GM21825 (cell line): ENCODE results near the gene LTBP1.
A peak's percentile ranks its signal among the peaks of the same experiment; 100 is the strongest.

Source experiments
- ATAC-seq: cut with Tn5 transposase; IDR thresholded peaks from one replicate; pipeline ENCODE4 v1.9.1; 2021; ENCODE audit warnings: mild to moderate bottlenecking, moderate library complexity; ENCODE audit not compliant: unreplicated experiment

Gene LTBP1

DNA sequence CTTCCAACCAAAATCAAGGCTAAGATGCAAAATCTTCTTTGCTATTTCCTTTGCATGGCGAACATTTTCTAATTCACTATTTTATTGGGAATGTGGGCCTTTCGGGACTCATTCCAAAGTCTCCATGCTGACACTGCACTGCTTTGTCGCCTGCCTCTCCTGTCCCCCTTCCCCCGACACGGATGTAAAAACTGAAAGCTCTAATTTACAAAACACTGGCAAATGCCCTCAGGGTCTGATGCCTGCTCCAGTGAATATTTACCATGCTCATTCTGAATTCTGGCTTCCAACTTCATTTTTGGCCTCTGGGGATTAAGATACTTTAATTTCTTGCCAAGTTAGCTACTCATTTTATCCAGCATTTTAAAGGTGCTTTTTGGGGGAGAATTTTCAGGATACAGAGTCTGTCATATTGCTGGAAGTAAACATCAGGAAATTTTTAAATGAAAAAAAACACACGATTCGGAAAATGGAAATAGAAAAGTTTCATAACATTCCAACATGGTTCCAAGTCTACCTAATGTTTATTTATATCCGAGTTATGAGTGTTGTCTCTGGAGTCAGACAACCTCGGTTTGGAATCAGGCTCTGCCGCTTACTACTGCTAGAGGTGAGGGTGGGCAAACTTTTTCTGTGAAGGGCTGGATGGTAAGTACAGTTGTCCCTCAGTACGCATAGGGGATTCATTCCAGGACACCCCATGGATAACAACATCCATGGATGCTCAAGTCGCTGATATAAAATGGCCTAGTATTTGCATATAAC is 14.6 kb upstream of the LTBP1 start:
- ATAC-seq: no peak

DNA sequence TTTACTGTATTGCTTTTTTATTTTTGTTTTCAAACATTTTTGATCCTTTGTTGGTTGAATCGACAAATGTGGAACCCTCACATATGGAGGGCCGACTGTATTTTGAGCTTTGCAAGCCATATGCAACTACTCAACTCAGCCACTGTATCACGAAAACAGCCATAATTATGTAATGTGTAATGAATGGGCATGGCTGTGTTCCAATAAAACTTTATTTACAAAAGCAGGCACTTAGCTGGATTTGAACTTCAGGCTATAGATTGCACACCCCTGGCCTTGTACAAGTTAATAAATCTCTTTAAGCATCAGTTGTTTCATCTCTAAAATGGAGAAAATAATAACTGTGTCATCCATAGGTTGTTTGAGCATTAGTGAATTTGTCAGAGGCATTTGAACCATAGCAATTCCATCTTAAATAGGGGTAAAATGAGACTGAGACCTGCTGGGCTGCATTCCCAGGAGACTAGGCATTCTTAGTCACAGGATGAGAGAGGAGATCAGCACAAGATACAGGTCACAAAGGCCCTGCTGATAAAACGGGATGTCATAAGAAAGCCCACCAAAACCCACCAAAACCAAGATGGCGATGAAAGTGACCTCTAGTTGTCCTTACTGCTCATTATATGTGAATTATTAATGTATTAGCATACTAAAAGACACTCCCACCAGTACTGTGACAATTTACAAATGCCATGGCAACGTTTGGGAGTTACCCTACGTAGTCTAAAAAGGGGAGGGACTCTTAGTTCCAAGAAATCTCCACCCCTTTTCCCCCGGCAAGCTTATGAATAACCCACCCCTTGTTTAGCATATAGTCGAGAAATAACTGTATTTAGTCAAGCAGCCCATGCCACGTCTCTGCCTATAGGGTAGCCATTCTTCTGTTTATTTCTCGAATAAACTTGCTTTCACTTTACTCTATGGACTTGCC is 13.7 kb upstream of the LTBP1 start:
- ATAC-seq: no peak

- ATAC-seq: no peak
Observed at GRCh38 chr2:32933756-32934095, 13.0 kb upstream of the LTBP1 start.

GRCh38 chr2:32937602-32938448 is 8.9 kb upstream of the LTBP1 start:
- no peak for ATAC-seq

DNA sequence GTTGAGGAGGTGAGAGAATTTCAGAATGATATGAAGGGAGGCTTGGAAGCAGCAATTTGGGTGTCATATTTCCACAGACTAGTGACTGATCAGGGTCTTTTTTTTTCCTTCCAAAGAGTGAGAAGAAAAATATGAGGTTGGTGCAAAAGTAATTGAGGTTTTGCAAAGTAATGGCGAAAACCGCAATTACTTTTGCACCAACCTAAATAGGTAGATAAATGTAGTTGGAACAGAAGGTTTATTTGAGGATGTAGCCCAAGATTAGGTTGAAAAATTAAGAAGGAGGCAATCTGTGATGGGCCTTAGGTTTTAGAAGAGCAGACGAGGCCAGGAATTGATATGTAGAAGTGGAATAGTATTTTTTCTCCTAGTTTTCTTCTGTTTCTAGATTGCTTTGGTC is 7.8 kb upstream of the LTBP1 start:
- no peak for ATAC-seq

DNA sequence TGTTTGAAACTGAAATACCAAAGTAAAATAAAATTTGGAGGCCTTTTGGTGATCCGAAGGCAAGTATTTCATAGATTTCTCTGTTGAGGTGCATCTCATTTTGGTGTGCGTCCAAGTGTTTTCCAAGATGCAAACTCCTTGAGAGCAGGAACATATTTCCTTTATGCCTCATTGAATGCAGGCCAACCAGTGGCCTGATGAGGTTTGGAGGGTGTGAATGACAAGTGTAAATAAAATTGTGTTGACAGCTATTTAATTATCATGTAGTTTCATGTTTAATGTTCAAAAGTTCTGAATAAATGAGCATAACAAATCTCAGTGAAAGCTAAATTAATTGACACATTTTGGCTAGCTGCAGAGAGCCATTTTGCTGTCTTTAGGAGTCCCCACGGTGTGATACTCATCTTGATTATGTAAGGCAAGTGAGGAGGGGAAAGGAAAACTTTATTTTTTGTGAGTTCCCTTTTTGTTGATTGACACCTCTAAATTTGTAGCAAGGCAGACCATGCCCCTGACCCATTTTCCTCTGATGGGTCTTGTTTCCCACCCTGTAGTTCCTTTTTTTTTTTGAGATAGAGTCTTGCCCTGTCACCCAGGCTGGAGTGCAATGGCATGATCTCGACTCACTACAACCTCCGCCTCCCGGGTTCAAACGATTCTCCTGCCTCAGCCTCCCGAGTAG is 6.3 kb upstream of the LTBP1 start:
- no peak for ATAC-seq

DNA sequence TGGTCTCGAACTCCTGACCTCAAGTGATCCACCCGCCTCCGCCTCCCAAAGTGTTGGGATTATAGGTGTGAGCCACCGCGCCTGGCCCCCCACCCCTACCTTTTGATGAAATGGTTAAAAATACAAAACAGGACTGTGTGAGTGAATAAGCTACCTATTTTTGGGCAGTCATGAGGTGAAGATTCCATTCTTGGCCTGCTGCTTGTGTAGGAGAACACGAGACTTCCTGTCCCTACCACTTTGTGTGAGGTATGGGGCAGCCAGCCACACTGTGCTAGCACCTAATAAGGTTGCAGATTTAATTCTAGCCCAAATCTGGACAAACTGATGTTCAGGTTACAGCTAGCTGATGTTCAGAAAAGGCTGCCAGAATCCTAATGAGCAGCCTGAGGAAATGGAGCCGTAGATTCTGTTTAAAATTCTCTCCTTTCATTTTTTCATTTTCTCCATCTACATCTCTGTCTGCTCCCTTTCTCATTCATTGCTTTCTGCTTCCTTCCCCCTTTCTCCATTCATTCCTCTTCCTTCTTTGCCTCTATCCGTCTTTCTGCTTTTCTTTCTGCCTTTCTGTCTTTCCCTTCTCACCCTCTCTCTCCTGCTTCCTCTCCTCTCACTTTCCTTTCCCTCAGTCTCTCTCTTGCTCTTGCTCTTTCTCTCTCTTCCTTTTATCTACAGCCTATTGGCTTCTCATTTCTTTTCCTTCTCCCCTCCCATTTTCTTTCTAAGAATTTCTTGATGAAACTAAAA is 4.6 kb upstream of the LTBP1 start:
- ATAC-seq: no peak

DNA sequence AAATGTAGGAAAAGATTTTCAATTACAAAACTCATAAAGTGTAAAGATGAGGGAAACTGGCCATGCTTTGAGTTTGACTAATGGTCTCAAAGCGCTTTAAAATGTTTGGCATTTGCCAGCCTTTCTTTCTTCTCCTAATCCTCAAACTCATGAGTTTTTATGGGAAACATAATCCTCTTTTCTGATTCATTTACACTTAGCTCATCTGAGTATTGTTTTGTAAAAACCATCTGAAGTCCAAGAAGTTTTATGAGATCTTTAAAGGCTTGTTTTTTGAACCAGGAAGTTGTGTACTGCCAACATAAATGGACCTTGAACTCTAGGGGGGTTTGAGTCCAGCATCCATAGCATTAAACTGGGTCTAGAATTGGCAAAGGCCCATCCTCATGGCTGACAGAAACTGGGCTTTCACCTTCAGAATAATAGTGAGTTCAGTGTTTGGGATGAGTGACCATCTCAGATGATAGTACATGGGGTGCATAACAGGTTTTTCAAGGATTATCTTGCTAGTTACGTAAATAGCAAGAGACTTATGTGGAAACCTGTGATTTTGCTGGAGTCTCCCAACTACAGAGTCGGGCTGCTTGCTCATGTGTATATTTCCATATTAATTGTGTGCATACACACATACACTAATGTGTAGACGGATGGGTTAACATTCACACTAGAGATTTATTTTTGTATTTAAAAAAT is 3.8 kb upstream of the LTBP1 start:
- no peak for ATAC-seq

- ATAC-seq: no peak
Observed at GRCh38 chr2:32945286-32945685, 1.5 kb upstream of the LTBP1 start.

DNA sequence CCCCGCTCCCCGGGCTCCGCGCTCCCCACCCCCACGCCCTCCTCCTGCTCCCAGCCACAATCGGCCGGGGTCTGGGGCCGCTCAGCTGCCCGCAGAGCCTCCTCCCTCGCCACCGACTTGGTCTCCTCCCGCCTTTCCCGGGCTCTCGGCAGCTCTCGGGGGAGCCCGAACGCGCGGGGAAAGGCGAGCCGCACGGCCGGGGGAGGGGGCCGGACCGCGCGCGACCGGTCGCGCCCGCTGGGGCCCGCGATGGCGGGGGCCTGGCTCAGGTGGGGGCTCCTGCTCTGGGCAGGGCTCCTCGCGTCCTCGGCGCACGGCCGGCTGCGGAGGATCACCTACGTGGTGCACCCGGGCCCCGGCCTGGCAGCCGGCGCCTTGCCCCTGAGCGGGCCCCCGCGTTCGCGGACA is 327 bp downstream of the LTBP1 start:
- ATAC-seq: peak; percentile 13

DNA sequence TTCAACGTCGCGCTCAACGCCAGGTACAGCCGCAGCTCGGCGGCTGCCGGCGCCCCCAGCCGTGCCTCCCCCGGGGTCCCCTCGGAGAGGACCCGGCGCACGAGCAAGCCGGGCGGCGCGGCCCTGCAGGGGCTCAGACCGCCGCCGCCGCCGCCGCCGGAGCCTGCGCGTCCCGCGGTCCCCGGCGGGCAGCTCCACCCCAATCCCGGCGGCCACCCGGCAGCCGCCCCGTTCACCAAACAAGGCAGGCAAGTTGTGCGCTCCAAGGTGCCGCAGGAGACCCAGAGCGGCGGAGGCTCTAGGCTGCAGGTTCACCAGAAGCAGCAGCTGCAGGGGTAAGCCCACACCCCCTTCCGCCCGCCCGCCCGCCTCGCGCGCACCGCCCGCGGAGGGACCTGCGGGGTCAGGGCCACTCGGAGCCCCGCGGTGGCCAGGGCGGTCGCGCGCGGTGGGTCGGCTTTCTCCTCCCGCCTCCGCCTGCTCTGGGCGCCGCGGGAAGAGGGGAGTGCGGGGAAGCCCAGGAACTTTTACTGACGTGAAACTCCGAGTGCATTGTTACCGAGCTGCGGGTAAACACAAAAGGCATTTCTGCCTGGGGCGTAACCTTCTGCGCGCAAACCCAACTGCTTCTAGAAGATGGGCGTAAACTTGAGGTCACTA is 861 bp downstream of the LTBP1 start:
- peak; percentile 26 for ATAC-seq

DNA sequence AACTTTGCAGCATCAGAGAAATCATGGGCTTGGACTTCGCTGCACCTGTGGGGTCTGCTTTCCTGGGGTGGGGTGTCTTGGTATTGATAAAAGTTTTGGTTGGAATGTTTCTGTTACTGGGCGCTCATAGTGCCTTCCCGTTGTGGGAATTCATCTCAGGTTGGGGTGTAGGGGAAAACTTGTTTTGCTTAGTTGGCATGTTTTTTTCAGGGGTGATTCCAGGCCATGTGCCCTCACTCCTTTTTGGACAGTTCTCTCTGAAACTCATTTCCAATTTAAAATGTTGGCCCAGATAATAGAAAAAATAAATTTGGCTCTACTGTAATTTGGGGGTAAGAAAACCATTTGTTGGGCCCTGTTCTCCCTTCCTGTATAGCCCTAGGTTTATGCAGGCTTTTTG is 1.5 kb downstream of the LTBP1 start:
- ATAC-seq: no peak

GRCh38 chr2:32949260-32949659 is 2.5 kb downstream of the LTBP1 start:
- ATAC-seq: no peak

- ATAC-seq: no peak
Observed at GRCh38 chr2:32951672-32952071, 4.9 kb downstream of the LTBP1 start.

- ATAC-seq: no peak
Observed at GRCh38 chr2:32952761-32953476, 6.2 kb downstream of the LTBP1 start.

DNA sequence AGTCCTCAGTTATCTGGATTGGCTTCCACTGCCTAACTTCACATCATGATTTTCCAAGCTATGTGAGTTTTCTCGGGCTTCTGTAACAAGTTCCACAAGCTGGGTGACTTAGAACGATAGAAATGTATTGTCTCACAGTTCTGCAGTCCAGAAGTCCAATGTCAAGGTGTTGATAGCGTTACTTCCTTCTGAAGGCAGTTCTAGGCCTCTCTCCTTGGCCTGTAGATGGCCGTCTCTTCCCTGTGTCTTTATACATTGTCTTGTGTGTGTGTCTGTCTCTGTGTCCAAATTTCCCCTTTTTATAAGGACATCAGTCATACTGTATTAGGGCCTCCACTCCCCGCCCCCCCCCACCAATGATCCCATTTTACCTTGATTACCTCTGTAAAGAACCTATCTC is 7.5 kb downstream of the LTBP1 start:
- no peak for ATAC-seq

DNA sequence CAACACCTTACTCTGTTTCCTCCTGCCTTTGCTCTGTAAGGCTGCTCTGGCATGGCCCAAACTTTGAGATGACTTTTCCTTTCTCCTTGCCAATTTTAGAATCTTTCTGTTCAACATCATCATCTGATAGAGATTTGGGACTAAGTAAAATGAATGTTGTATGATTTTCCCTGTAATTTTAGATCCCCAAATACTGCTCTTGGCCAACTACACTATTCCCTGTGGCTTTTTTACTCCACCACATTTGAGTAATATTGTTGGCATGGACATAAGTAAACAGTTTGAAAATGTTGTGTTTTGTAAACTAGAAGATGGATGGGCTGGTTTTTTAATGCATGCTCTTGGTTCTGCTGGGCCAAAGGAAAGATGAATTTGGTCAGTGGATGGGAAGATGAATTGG is 12.1 kb downstream of the LTBP1 start:
- ATAC-seq: no peak

- no peak for ATAC-seq
Observed at GRCh38 chr2:32960238-32960637, 13.5 kb downstream of the LTBP1 start.
